Prostate gland (tissue), 2 donors: ENCODE results near the gene LNPK.

Source experiments
- POLR2AphosphoS5 ChIP-seq: sonication (generic); formaldehyde crosslinking; IDR thresholded peaks from one replicate; pipeline ENCODE4 v1.6.1; 2017; ENCODE audit warnings: antibody characterized with exemption
- TF ChIP-seq, protein P1 (sequence below), 4 experiments: fragments of 200-600 bp in 2 of 4; fragments of 450-650 bp in 2 of 4; sonication (generic) in 2 of 4; IDR thresholded peaks; 1 replicate in 3 of 4; 2 replicates in 1 of 4; pipeline ENCODE4 v1.5.1; 2016 to 2019; ENCODE audit warnings: antibody characterized with exemption in 4 of 4, mild to moderate bottlenecking in 2 of 4, moderate library complexity in 2 of 4

DNA sequence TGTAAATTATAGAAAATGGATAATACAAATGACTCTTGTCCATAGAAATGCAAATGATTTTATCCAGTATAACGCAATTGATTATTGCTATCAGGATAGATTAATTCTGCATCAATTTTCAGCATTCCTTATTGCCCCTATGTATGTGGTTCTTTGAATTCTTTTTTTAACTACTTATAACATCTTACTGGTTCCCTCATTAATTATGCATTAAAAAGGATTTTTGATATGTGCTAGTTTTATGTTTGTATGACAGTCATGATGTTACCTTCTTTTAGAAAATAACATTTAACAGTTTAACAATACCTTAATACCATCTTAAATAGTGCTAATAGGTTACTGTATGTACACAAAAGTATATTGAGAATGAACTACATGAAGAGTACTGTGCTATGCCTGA, 20.0 kb upstream of the LNPK start:
- TF ChIP-seq, protein P1, sequence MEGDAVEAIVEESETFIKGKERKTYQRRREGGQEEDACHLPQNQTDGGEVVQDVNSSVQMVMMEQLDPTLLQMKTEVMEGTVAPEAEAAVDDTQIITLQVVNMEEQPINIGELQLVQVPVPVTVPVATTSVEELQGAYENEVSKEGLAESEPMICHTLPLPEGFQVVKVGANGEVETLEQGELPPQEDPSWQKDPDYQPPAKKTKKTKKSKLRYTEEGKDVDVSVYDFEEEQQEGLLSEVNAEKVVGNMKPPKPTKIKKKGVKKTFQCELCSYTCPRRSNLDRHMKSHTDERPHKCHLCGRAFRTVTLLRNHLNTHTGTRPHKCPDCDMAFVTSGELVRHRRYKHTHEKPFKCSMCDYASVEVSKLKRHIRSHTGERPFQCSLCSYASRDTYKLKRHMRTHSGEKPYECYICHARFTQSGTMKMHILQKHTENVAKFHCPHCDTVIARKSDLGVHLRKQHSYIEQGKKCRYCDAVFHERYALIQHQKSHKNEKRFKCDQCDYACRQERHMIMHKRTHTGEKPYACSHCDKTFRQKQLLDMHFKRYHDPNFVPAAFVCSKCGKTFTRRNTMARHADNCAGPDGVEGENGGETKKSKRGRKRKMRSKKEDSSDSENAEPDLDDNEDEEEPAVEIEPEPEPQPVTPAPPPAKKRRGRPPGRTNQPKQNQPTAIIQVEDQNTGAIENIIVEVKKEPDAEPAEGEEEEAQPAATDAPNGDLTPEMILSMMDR (IDR thresholded peaks at IDR 0.05), result no peak
- TF ChIP-seq POLR2AphosphoS5, result no peak
